ENCODE data around the gene SLC26A1. TPM values are rescaled to one million over a fixed set of nuclear protein-coding genes. Genes with fewer than 3 reads are reported as not detected.

SLC26A1 gene
- total RNA-seq, 1 experiment from 2014 or later, result 0.68 TPM

DNA sequence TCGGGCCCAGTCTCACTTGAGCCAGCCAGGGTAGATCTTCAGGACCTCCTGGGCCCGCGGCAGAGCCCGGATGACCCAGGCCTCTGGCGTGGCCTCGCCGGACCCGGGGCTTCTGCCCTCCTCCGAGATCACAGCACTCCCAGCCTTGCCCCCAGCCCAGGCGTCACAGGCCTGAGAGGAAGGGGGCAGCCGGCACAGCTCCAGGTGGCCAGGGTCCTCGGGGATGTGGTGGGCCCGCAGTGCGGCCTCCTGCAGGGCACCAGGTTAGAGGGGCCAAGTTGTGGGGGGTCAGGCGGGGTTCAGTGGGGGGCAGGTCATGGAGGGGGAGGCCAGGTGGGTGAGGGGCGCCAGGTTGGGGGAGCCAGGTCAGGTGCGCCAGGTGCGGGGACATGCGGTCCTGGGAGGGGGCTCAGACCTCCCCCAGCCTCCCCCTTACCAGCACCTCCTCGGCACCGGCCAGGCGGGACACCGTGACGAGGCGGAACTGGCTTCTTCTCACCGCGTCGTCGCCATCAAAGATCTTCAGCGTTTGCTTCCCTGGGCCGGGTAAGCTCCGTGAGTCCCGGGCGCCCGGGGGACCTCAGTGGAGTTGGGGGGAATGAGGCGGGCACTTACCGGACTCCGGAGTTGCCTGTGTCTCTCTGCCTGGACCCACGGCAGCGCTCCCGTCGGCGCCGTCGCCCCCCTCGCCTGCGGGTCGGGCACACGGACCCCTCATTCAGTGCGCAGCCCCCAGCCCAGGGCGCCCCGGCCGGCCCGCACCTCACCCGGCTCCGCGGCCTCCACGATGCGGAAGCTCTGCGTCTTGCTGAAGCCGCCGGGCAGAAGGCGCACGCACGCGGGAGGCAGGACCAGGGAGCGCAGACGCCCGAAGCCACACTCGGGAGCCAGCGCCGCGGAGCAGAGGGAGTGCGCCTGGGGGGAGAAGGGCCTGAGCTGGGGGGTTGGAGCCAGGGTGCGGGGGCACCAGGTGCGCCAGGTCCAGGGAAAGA, 25.8 kb downstream of the SLC26A1 start:
- no peaks in the 10 kb centered on the region for H3K9me3 Mint-ChIP-seq (ENCODE audit: low read depth, unreplicated experiment)
- no peaks in the 10 kb centered on the region for H3K27me3 Mint-ChIP-seq (ENCODE audit: unreplicated experiment)
- no peak overlapping the region for H3K4me3 Mint-ChIP-seq (ENCODE audit: low read depth, unreplicated experiment)
- BruUV-seq (replicated peaks), result no TSS peak
- no peak for DNase-seq
- no peak overlapping the region for H3K27ac Mint-ChIP-seq (ENCODE audit: unreplicated experiment)
- CTCF ChIA-PET, result no interaction called here
- H3K36me3 Mint-ChIP-seq (ENCODE audit: insufficient read depth, unreplicated experiment), result peaks cover 10% of the 10 kb centered on the region
- H3K4me1 Mint-ChIP-seq (ENCODE audit: low read depth, unreplicated experiment), result peaks cover 7% of the 10 kb centered on the region
- intact Hi-C loops (cut with micrococcal nuclease; ENCODE audit: unreplicated experiment), result no loop called here
- TF ChIP-seq, protein P1, sequence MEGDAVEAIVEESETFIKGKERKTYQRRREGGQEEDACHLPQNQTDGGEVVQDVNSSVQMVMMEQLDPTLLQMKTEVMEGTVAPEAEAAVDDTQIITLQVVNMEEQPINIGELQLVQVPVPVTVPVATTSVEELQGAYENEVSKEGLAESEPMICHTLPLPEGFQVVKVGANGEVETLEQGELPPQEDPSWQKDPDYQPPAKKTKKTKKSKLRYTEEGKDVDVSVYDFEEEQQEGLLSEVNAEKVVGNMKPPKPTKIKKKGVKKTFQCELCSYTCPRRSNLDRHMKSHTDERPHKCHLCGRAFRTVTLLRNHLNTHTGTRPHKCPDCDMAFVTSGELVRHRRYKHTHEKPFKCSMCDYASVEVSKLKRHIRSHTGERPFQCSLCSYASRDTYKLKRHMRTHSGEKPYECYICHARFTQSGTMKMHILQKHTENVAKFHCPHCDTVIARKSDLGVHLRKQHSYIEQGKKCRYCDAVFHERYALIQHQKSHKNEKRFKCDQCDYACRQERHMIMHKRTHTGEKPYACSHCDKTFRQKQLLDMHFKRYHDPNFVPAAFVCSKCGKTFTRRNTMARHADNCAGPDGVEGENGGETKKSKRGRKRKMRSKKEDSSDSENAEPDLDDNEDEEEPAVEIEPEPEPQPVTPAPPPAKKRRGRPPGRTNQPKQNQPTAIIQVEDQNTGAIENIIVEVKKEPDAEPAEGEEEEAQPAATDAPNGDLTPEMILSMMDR (IDR thresholded peaks at IDR 0.05; ENCODE audit: unreplicated experiment), result no peak

DNA sequence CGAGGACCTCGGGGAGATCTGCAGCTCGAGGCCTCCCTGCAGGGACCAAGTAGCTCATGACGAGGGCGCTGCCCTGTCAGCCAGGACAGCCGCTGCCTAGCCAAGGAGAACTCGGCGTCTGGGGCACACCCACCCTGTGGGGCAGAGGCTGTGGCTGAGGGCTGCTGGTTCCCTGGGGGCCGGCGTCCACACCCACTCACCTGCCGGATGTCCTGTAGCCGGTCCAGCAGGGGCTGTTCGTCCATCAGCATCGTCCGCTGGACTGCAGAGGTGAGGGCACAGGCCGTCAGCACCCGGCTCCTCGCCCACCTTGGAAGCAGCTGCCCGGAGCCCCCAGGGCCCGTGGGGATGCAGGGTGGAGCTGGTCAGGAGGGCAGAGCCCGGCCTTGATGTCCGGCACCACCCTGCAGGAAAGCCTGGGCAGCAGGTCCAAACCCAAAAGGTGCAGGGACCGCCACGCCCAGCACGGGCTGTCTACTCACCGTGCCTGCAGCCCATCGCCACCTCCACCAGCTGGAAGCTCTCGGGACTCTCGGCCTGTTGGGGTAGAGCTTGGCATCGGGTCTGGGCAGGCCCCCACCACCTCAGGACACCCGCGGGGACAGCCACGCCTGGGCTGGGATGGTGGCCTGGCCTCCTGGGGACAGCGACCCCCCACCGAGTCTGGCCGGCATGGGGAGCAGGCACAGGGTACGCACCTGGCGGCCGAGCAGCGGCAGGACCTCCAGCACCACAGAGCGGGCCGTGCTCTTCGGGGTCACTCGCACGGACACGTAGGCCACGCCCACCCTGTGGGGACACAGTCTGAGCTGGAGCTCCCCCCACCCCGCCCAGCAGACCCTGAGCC, 26.7 kb downstream of the SLC26A1 start:
- no peak for DNase-seq
- Mint-ChIP-seq H3K27ac (ENCODE audit: unreplicated experiment) (no peak overlapping the region), H3K9me3 (ENCODE audit: low read depth, unreplicated experiment) (no peaks in the 10 kb centered on the region), H3K36me3 (ENCODE audit: insufficient read depth, unreplicated experiment) (peaks cover 9% of the 10 kb centered on the region), H3K4me3 (ENCODE audit: low read depth, unreplicated experiment) (no peak overlapping the region), H3K27me3 (ENCODE audit: unreplicated experiment) (no peaks in the 10 kb centered on the region), H3K4me1 (ENCODE audit: low read depth, unreplicated experiment) (peaks cover 7% of the 10 kb centered on the region)
- no TSS peak for BruUV-seq (replicated peaks)
- TF ChIP-seq, protein P1 (IDR thresholded peaks at IDR 0.05; ENCODE audit: unreplicated experiment), result no peak
- intact Hi-C loops (cut with micrococcal nuclease; ENCODE audit: unreplicated experiment), result no loop called here
- CTCF ChIA-PET, result no interaction called here

DNA sequence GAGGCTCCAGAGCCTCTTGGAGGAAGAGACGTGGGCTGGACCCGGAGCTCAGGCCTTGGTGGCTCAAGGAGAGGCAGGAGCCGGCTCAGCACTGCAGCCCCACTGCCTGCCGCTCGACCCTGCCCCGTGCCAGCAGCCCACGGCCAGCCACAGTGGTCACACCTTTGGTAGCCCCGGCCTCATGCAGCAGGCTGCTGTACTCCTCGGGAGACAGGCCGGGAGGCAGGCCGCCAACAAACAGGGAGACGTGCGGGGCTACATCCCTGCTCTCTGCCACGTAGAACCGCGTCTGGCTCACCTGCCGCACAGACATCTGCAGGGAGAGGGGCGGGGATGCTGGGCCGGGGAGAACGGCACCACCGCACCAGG, 27.5 kb downstream of the SLC26A1 start:
- Mint-ChIP-seq H3K27ac (ENCODE audit: unreplicated experiment) (no peak overlapping the region), H3K36me3 (ENCODE audit: insufficient read depth, unreplicated experiment) (peaks cover 9% of the 10 kb centered on the region), H3K27me3 (ENCODE audit: unreplicated experiment) (no peaks in the 10 kb centered on the region), H3K4me1 (ENCODE audit: low read depth, unreplicated experiment) (peaks cover 5% of the 10 kb centered on the region), H3K4me3 (ENCODE audit: low read depth, unreplicated experiment) (no peak overlapping the region), H3K9me3 (ENCODE audit: low read depth, unreplicated experiment) (no peaks in the 10 kb centered on the region)
- no TSS peak for BruUV-seq (replicated peaks)
- no peak for DNase-seq
- intact Hi-C loops (cut with micrococcal nuclease; ENCODE audit: unreplicated experiment), result no loop called here
- TF ChIP-seq, protein P1 (IDR thresholded peaks at IDR 0.05; ENCODE audit: unreplicated experiment), result no peak
- CTCF ChIA-PET, result no interaction called here

DNA sequence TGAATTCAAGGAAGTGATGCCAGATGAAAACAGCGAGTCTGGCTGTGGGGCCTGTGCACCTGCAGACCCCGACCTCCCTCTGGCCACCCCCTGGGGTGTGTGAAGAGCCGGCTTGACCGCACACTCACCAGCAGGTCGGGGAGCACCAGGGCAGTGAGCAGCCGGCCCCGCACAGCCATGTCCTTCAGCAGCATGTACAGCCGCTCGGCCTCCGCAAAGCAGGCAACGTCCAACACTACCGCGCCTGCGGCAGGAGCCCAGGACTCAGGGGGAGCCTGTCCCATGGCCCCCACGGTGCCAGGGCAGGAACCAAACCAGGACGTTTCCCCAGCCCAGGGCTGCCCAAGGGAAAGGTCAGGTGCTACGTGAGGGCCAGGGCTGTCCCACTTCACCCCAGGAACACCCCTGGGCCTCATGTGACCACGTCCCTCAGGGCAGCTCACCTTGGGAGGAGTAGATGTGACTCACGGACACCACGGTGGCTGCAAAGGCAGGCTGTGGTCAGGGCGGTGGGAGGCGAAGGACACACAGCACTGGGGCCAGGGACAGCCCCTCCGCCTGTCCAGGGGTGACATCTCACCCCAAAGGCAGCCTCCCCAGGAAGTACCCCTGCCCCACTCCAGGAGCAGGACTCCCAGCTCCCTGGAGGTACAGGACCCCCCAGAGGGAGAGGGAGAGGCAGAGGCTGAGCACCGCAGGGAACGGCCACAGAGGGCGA, 28.0 kb downstream of the SLC26A1 start:
- no TSS peak for BruUV-seq (replicated peaks)

More for the DNA sequence above, 28.0 kb downstream of the SLC26A1 start:
- H3K9me3 Mint-ChIP-seq (ENCODE audit: low read depth, unreplicated experiment), result no peaks in the 10 kb centered on the region
- CTCF ChIA-PET, result no interaction called here
- no peaks in the 10 kb centered on the region for H3K4me1 Mint-ChIP-seq (ENCODE audit: low read depth, unreplicated experiment)
- no peak overlapping the region for H3K4me3 Mint-ChIP-seq (ENCODE audit: low read depth, unreplicated experiment)
- H3K27ac Mint-ChIP-seq (ENCODE audit: unreplicated experiment), result no peak overlapping the region
- H3K27me3 Mint-ChIP-seq (ENCODE audit: unreplicated experiment), result no peaks in the 10 kb centered on the region
- intact Hi-C loops (cut with micrococcal nuclease; ENCODE audit: unreplicated experiment), result no loop called here
- TF ChIP-seq, protein P1 (IDR thresholded peaks at IDR 0.05; ENCODE audit: unreplicated experiment), result no peak
- DNase-seq, result no peak
- peaks cover 9% of the 10 kb centered on the region for H3K36me3 Mint-ChIP-seq (ENCODE audit: insufficient read depth, unreplicated experiment)

Data from Calu3 (cell line).